Smooth muscle cell of bladder (primary cell): ENCODE data around the gene BUB3. TPM values are rescaled to one million over a fixed set of nuclear protein-coding genes. Genes with fewer than 3 reads are reported as not detected.

Source experiments
- total RNA-seq: library from RNA; depleted of rRNA; stranded (reverse); fragments of >200 nt; gene quantifications from 2 replicates; pipeline ENCODE4 v1.2.3, GENCODE V29; 2014

BUB3 gene
- 112 and 121 TPM in 2 replicates for total RNA-seq

GRCh38 chr10:123154092-123154710 is at the start of gene BUB3:
Gene BUB3, plus strand, starts transcription at chr10:123154402. Its CDS starts 516 bp downstream, at chr10:123154918.

GRCh38 chr10:123135415-123136141 is 18.6 kb upstream of the BUB3 start, which contains the start of gene HMX3:
Gene HMX3, plus strand, starts transcription at chr10:123135970. Its CDS starts 81 bp downstream, at chr10:123136051.

GRCh38 chr10:123147635-123148413 is 6.4 kb upstream of the BUB3 start, which contains the start of gene HMX2:
Gene HMX2, plus strand, starts transcription at chr10:123148136. Its CDS starts 243 bp downstream, at chr10:123148379.

Other genes starting within 250 kb of the BUB3 start
- gene FAM24A, start 243.8 kb upstream of the BUB3 start, total RNA-seq: not detected in 2 replicates
- 12.9 and 13.2 TPM in 2 replicates for gene C10orf88, start 200.2 kb upstream of the BUB3 start, total RNA-seq
- gene PSTK, start 174.0 kb upstream of the BUB3 start, total RNA-seq: 4.3 and 4.7 TPM in 2 replicates
- 1.6 and 1.9 TPM in 2 replicates for gene IKZF5, start 145.6 kb upstream of the BUB3 start, total RNA-seq
- gene ACADSB, start 145.4 kb upstream of the BUB3 start, total RNA-seq: 6.8 and 8.0 TPM in 2 replicates
- not detected in 2 replicates for gene HMX3, start 18.4 kb upstream of the BUB3 start, total RNA-seq
- gene HMX2, start 6.3 kb upstream of the BUB3 start, total RNA-seq: not detected in 2 replicates